NCI-H82 (cell line): ENCODE measurements around the gene TMBIM6.
A peak's percentile ranks its signal among the peaks of the same experiment; 100 is the strongest.

ENCODE experiments used
- DNase-seq: peaks from one replicate; lab custom pipeline; 2025; lab: John Stamatoyannopoulos, UW

Gene TMBIM6

DNA sequence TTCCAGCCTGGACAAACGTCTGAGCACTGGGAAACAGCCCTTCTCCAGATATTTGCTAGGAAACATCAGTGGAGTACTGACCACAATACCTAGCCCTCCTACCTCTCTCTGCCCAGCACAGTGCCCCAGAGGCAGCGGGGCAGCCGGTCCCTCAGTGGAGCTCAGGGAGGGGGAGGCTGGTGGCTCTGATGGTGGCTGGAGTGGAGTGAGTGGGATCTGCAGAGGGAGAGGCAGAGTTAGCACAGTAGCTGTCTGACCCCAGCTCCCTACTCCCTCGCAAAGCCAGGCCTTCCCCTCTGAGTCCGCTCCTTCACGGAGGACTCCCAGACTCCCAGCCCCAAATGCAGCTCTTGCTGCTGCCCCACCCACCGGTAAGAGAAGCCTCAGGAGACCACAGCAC lies 56.9 kb downstream of the TMBIM6 start:
- no peak for DNase-seq

GRCh38 chr12:49798934-49799333 lies 57.6 kb downstream of the TMBIM6 start:
- DNase-seq: no peak

DNA sequence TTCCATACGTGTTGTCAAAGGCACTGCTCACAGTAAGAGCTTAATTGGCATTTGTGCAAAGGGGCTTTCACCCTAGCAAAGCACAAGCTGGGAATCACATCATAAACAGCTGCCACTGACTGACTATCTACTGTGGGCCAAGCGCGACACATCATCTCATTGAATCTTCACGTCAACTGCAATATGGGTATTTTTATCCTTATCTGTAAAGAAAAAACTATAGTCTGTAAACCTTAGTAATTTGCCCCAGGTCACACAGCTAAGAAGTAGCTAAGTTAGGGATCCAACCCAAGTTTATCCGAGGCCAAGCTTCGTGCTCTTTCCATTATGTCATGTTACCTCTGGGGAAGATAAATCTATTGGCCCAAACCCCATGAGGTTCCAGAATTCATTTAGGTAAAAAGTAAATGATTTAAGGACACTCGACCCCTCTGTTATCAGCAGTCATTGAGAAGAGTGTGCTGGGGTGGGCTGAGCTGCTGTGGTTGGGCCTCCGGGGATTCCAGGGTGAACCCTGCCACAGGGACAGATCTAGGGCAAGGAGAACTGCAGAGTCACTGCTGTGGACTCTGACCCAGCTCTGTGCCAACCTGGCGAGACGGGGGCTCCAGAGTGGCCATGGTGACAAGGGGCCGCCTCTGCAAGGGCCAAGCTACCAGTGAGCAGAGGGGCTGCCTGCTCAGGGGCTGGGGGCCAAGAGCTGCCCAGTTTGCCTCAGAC lies 59.2 kb downstream of the TMBIM6 start:
- no peak for DNase-seq

DNA sequence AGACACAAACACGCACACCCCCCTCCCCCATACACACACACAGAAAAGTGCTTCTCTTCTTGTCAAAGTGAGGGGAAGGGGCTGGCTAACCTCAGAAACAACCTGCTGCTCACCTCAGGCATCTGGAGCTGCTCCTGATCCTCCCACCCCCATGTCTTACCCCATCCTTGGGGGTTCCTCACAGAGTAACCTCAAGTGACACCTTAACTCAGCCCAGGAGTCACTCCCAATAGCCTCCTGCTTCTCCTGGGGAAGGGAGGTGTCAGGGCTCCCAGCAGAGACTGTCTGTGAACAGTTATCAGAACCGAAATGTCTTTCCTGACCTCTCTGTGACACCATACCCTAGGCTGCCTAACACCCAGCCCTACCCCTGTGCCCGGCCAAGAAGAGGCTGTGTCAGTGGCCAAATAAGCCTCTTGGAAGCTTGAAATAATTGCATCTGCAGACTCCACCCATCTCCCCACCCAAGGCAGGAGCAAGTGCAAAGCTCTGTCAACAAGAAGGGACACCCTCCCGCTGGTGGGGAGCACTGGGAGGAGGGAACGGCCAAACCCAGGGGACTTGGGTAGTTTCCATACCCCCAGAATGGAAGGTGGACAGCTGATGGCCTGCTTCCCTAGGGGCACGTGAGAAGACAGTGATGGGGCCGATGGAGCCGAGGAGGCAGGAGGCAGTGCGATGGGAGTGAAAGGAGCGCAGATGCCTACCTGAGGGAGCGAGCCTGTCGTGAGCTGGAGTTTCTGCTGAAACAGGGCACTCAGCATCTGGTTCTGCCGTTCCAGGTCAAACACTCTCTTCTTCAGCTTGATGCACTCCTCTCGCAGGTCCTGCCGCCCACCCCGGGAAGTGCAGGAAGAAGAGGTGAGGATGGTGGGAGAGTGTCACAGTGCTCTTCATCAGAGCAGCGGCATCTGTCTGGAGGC lies 60.0 kb downstream of the TMBIM6 start:
- DNase-seq: no peak

DNA sequence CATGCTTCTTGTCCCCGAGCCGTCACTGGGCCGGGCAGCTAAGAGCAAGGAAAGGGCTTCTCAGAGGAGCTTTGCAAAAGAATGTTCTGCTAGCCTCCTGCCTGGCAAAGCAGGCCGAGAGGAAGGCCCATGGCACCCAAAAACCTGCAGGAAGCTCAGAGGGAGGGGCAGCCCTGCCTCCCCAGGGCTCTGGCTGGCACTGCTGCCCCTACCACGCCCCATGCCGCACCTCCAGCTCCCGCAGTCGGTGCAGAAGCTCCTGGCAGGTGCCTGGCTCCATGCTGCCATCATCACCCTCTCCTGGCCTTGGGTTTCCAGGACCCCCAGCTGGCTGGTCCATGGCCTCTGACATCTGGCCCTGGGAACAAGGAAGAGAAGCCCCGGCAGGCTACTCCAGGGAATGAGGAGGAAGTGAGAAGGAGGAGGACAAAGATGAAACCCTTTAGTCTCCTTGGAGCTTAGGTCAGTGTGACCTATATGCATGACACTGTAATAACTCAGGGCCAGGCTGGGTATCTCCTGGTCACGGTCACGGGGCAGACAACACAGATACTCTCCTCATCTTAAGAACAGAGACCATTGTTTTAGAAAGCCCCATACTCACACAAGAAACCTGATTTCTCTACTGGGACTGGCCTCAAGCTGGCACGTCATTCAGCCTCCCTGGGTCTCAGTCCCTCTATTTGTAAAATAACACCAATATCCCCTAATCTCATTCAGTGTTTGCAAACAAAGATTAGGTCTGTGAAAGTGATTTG lies 62.5 kb downstream of the TMBIM6 start:
- DNase-seq: no peak

GRCh38 chr12:49804821-49805220 lies 63.5 kb downstream of the TMBIM6 start:
- DNase-seq: no peak

DNA sequence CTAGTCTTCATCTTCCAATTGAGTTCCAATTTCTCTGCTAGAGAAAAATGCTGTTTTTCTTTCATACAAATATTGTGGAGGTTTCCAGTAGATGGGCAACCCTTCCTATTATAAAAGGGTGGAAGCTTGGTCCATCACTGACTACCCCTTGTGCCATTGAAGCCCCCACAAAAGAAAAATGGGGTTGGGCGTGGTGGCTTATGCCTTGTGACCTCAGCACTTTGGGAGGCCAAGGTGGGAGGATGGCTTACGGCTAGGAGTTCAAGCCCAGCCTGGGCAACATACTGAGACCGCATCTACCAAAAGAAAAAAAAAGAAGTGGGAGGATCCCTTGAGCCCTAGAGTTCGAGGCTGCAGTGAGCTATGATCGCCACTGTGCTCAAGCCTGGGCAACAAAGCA lies 64.1 kb downstream of the TMBIM6 start:
- DNase-seq: no peak

GRCh38 chr12:49806321-49806813 lies 65.0 kb downstream of the TMBIM6 start:
- no peak for DNase-seq

- DNase-seq: no peak
Observed at GRCh38 chr12:49806877-49807276, 65.5 kb downstream of the TMBIM6 start.

DNA sequence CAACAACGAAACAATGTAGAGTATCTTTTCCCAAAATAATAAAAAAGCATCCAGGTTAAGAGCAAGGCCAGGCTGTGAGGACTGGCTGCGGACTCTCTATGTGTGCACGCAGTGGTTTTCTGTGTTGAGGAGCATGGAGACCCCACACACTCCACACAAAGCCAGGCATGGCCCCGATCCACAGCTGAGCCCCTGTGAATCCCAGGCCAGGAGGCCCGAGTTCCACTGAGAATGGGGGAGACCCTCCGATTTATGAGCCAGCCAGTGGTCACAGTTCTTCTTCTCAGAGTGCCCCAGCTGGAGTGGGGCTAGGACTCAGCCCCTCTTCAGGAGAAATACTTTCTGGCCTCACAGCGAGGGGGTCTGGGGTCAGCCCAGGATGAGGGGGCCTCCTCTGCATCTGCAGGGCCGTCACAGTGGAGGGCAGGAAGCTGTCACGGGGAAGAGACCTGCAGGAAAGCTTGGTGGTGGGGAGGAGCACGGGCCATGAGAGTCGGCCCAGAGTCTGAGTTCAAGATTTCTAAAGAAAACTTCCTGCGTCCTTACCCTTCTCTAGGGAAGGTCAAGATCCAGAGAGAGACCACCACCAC lies 66.7 kb downstream of the TMBIM6 start:
- no peak for DNase-seq

GRCh38 chr12:49808686-49809380 lies 67.5 kb downstream of the TMBIM6 start:
- DNase-seq: no peak

DNA sequence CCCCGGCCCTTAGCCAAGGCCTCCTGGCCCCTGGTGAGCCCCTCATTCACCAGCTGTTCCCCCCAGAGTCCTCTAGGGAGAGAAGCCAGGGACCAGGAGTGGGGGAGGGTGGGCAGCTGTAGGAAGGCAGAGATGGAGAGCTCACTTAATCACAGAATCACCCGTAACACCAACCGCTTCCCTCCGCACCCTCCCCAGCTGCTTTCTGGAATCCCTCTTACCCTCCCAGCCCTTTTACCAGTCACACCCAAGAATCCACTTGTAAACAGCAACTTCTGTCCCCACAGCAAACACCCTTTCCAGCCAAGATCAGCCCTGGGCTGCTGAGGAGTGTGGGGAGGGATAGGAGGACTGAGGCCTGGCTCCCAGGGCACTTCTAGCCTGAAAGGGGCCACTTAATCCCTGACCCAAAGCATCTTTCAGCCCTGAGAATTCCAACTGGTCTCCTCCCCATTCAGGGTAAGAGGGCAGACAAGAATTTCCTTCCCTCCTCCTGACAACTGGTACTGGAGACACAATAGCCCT lies 68.1 kb downstream of the TMBIM6 start:
- DNase-seq: peak; percentile 85

DNA sequence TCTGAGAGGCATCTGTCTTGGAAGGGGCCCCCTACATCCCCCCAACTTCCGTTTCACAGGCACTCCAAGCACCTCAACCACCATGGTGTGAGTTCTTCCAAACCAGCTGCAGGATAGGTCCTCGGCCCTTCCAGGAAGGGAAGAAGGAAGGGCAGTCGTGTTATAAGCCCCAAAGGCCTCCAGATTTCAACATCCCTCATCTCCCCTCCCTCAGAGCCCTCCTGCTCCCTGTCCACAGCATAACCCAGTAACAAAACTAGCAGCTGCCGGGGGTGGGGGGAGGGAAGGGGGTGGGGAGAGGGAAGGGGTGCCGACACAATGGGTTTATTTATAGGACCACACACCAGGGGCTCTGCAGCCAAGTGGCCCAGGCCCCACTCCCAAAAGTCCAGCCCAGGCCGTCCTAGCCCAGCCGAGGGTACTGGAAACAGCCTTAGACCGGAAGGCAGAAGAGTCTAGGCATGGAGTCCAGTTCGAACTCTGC lies 68.6 kb downstream of the TMBIM6 start:
- DNase-seq: peak; percentile 58

- peak; percentile 61 for DNase-seq
Observed at GRCh38 chr12:49811136-49811535, 69.8 kb downstream of the TMBIM6 start.

DNA sequence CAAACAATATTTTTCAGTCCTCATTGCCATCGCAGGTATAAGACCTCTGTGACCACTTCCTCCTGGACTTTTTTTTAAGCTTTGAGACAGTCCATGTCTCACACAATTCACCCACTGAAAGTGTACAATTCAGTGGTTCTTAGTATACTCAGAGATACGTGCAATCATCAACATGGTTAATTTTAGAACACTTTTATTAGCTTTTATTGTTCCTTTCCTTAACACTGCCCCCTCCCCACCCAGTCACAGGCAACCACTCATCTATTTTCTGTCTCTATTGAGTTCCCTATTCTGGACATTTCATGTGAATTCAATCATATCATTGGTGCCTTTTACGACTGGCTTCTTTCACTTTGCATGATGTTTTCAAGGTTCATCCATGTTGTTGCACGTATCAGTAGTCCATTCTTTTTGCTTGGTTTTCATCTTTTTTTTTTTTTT lies 70.6 kb downstream of the TMBIM6 start:
- DNase-seq: no peak

- no peak for DNase-seq
Observed at GRCh38 chr12:49813131-49813530, 71.8 kb downstream of the TMBIM6 start.
